Astrocyte (in vitro differentiated cells and primary cell): Measurements from ENCODE around the gene TNPO3. TPM values are rescaled to one million over a fixed set of nuclear protein-coding genes. Genes with fewer than 3 reads are reported as not detected.

Experiments
- DNase-seq: peaks from one replicate; pipeline ENCODE4 v3.0.0-alpha.2; 2010; ENCODE audit warnings: low read depth
- FAIRE-seq: peaks from 2 replicates; lab custom pipeline; 2011; peaks lifted over from hg19 to GRCh38; lab: Jason Lieb, UNC
- H2AFZ ChIP-seq: 2 replicates; pipeline ENCODE4 v1.6.0; 2012; ENCODE audit warnings: low read depth, low read length, inconsistent platforms
- H3K27ac ChIP-seq: 2 replicates; pipeline ENCODE4 v1.5.1; 2011; ENCODE audit warnings: low read depth, low read length, inconsistent platforms
- H3K27me3 ChIP-seq: 2 replicates; pipeline ENCODE4 v1.6.0; 2011; ENCODE audit warnings: low read length, inconsistent platforms; ENCODE audit not compliant: insufficient read depth
- H3K36me3 ChIP-seq: 2 replicates; pipeline ENCODE4 v1.5.1; 2011; ENCODE audit warnings: low read length, inconsistent platforms; ENCODE audit not compliant: insufficient read depth
- H3K4me1 ChIP-seq: 2 replicates; pipeline ENCODE4 v1.5.1; 2011; ENCODE audit warnings: low read length, inconsistent platforms; ENCODE audit not compliant: insufficient read depth
- H3K4me2 ChIP-seq: 2 replicates; pipeline ENCODE4 v1.6.0; 2012; ENCODE audit warnings: low read length, inconsistent platforms
- H3K4me3 ChIP-seq: 2 replicates; pipeline ENCODE4 v1.5.1; 2011; ENCODE audit warnings: low read depth, mild to moderate bottlenecking, low read length, inconsistent platforms; ENCODE audit not compliant: insufficient read depth
- H3K79me2 ChIP-seq: 2 replicates; pipeline ENCODE4 v1.6.0; 2012; ENCODE audit warnings: mild to moderate bottlenecking, low read length, inconsistent platforms; ENCODE audit not compliant: insufficient read depth
- H3K9ac ChIP-seq: 2 replicates; pipeline ENCODE4 v1.6.0; 2012; ENCODE audit warnings: mild to moderate bottlenecking, low read length, inconsistent platforms
- H3K9me3 ChIP-seq: 2 replicates; pipeline ENCODE4 v1.5.1; 2012; ENCODE audit warnings: low read depth, mild to moderate bottlenecking, low read length, inconsistent platforms; ENCODE audit not compliant: insufficient read depth
- H4K20me1 ChIP-seq: 2 replicates; pipeline ENCODE4 v1.6.0; 2012; ENCODE audit warnings: low read length, inconsistent platforms; ENCODE audit not compliant: insufficient read depth
- H3K27ac Mint-ChIP-seq: one replicate; pipeline ENCODE4 v1.8.0; 2021; ENCODE audit warnings: mild to moderate bottlenecking, mixed read lengths; ENCODE audit not compliant: unreplicated experiment
- H3K27me3 Mint-ChIP-seq: one replicate; pipeline ENCODE4 v1.8.0; 2021; ENCODE audit warnings: low read depth, mixed read lengths; ENCODE audit not compliant: unreplicated experiment
- H3K36me3 Mint-ChIP-seq: one replicate; pipeline ENCODE4 v1.8.0; 2021; ENCODE audit warnings: low read depth, mixed read lengths; ENCODE audit not compliant: unreplicated experiment
- H3K4me1 Mint-ChIP-seq: one replicate; pipeline ENCODE4 v1.8.0; 2021; ENCODE audit warnings: low read depth, mixed read lengths; ENCODE audit not compliant: unreplicated experiment
- H3K4me3 Mint-ChIP-seq: one replicate; pipeline ENCODE4 v1.8.0; 2021; ENCODE audit warnings: mild to moderate bottlenecking, moderate library complexity, mixed read lengths; ENCODE audit not compliant: unreplicated experiment
- H3K9me3 Mint-ChIP-seq: one replicate; pipeline ENCODE4 v1.8.0; 2021; ENCODE audit warnings: mild to moderate bottlenecking, mixed read lengths; ENCODE audit not compliant: unreplicated experiment
- CTCF ChIP-seq: IDR thresholded peaks from 2 replicates; pipeline ENCODE4 v1.5.1; 2011; ENCODE audit warnings: low read depth, mild to moderate bottlenecking, inconsistent platforms, low read length, moderate library complexity; ENCODE audit not compliant: insufficient read depth
- EZH2 ChIP-seq: IDR thresholded peaks from 2 replicates; pipeline ENCODE4 v1.6.1; 2012; ENCODE audit warnings: mild to moderate bottlenecking, low read length, inconsistent platforms; ENCODE audit not compliant: insufficient read depth
- total RNA-seq: library from RNA; stranded (reverse); gene quantifications from 2 replicates; pipeline ENCODE4 v1.2.1, GENCODE V29; 2021

The TNPO3 gene
- total RNA-seq, 1 donor from 2014 or later = 49.2 TPM

- Mint-ChIP-seq H3K36me3 (peaks cover 26% of the 10 kb centered on the region), H3K4me1 (no peaks in the 10 kb centered on the region), H3K9me3 (no peaks in the 10 kb centered on the region), H3K27me3 (no peaks in the 10 kb centered on the region), H3K27ac (no peak overlapping the region), H3K4me3 (no peak overlapping the region)
- DNase-seq (no peak), FAIRE-seq (no peak)
- H3K27ac ChIP-seq = no peak overlapping the region
- H3K27me3 ChIP-seq = no peaks in the 10 kb centered on the region
- no peaks in the 10 kb centered on the region for H3K79me2 ChIP-seq
- no peaks in the 10 kb centered on the region for H3K9me3 ChIP-seq
- no peak for TF ChIP-seq CTCF
- no peak for TF ChIP-seq EZH2
- peaks cover 40% of the 10 kb centered on the region for H3K36me3 ChIP-seq
- no peak overlapping the region for H2AFZ ChIP-seq
- H3K9ac ChIP-seq = no peak overlapping the region
- H3K4me1 ChIP-seq = no peaks in the 10 kb centered on the region
- H3K4me3 ChIP-seq = no peak overlapping the region
- H4K20me1 ChIP-seq = peaks cover 3% of the 10 kb centered on the region
- no peak overlapping the region for H3K4me2 ChIP-seq
These were observed 68.3 kb downstream of the TNPO3 start for GRCh38 chr7:128986609-128987008.

- peaks cover 3% of the 10 kb centered on the region for H4K20me1 ChIP-seq
- FAIRE-seq = no peak
These were observed 69.3 kb downstream of the TNPO3 start for GRCh38 chr7:128985660-128986059.

More at GRCh38 chr7:128985660-128986059, 69.3 kb downstream of the TNPO3 start:
- Histone ChIP-seq H3K27me3 (no peaks in the 10 kb centered on the region), H3K27ac (no peak overlapping the region), H3K4me1 (no peaks in the 10 kb centered on the region), H3K4me2 (no peak overlapping the region), H2AFZ (no peak overlapping the region), H3K79me2 (no peaks in the 10 kb centered on the region), H3K4me3 (no peak overlapping the region), H3K9ac (no peak overlapping the region), H3K9me3 (no peaks in the 10 kb centered on the region), H3K36me3 (peaks cover 39% of the 10 kb centered on the region)
- H3K27ac Mint-ChIP-seq = no peak overlapping the region
- H3K27me3 Mint-ChIP-seq = no peaks in the 10 kb centered on the region
- H3K4me1 Mint-ChIP-seq = no peaks in the 10 kb centered on the region
- H3K36me3 Mint-ChIP-seq = peaks cover 28% of the 10 kb centered on the region
- H3K9me3 Mint-ChIP-seq = no peaks in the 10 kb centered on the region
- no peak for DNase-seq
- H3K4me3 Mint-ChIP-seq = no peak overlapping the region
- TF ChIP-seq CTCF = no peak
- no peak for TF ChIP-seq EZH2
